H7 (cell line): ENCODE measurements around the gene CLEC4D. TPM values are rescaled to one million over a fixed set of nuclear protein-coding genes. Genes with fewer than 3 reads are reported as not detected.
"Not testable (repeated sequence)": the region's sequence is repeated elsewhere in the genome, so short reads cannot be mapped to it uniquely, and the experiment has no call there.

Source experiments
- DNase-seq: peaks from one replicate; pipeline ENCODE4 v3.0.0; 2012
- H3K27me3 ChIP-seq: 2 replicates; pipeline ENCODE4 v1.6.0; 2011; ENCODE audit warnings: mild to moderate bottlenecking, low read length; ENCODE audit not compliant: control insufficient read depth, insufficient read depth
- H3K36me3 ChIP-seq: replicated peaks from 2 replicates; pipeline ENCODE4 v1.5.1; 2011; ENCODE audit warnings: low read length; ENCODE audit not compliant: control insufficient read depth, insufficient read depth
- H3K4me3 ChIP-seq: 2 replicates; pipeline ENCODE4 v1.5.1; 2011; ENCODE audit warnings: low read depth, mild to moderate bottlenecking, control low read depth, low read length, moderate library complexity; ENCODE audit not compliant: insufficient read depth
- total RNA-seq: library from RNA; depleted of rRNA; stranded (reverse); fragments of >200 nt; shearing (Covaris generic); gene quantifications from 2 replicates; pipeline ENCODE4 v1.2.3, GENCODE V29; 2014; rRNA removed

The CLEC4D gene
- total RNA-seq, result 0.07 TPM in 1 of 2 replicates, not detected in the other

DNA sequence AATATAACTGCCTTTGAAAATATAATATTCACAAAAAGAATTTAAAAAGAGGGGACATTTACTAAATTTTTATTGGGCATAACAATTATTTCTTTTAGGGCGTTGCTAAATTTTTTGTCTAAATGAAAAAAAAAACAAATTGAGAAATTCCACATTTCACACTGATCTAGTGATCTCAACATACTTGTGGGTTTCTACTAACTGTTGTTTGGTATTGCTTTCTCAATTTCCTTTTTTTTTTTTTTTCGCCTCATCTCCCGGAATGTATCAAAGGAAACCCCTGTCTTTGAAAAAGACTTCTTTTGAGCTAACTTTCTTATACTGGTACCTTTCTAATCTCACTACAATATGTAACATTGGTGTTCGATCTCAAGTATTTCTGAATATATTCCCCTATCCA, at the start of gene CLEC4D:
Gene CLEC4D (plus strand): TSS at position 248 of the 400 bp plus-strand sequence. CDS start 230 bp downstream, outside the sequence.
- H3K27me3 ChIP-seq, result no peaks in the 10 kb centered on the region
- H3K4me3 ChIP-seq, result no peak within 1 kb of the TSS
- DNase-seq, result no peak
- no peaks in the 10 kb centered on the region for H3K36me3 ChIP-seq

DNA sequence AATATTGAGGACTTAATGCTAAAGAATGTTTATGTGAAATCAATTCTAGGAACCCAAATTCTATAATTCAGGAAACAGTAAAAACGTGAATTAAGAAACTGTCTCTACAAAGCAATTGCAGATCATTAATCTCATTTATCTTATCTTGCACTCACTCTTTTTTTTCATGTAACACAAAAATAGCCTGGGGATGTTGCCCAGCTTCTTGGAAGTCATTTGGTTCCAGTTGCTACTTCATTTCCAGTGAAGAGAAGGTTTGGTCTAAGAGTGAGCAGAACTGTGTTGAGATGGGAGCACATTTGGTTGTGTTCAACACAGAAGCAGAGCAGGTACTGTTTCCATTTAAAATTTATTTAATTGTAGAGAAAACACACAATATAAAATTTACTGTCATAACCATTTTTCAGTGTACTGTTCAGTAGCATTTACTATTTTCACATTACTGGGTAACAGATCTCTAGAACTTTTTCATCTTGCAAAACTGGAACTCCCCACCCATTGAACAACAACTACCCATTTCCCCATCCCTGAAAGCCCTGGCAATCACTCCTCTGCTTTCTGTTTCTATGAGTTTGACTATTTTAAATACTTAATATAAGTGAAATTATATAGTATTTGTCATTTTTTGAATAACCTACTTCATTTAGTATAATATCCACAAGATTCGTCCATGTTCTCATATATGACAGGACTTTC, 47.9 kb upstream of the CLEC4D start:
- Histone ChIP-seq H3K36me3 (no peaks in the 10 kb centered on the region), H3K27me3 (no peaks in the 10 kb centered on the region), H3K4me3 (no peak overlapping the region)
- DNase-seq, result no peak

DNA sequence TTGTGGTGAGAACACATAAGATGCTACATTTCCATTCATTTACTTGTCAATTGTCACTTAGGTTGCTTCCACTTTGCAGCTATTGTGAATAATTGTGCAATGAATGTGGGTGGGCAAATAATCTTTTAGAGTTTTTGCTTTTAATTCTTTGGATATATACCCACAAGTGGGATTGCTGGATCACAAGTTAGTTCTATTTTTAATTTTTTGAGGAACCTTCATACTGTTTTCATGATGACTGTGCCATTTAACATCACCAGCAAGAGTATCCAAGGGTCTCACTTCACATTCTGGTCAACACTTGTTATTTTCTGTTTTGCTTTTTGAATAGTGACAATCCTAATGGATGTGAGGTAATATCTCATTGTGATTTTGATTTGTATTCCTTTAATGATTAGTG, 47.1 kb upstream of the CLEC4D start:
- H3K4me3 ChIP-seq, result no peak overlapping the region
- no peaks in the 10 kb centered on the region for H3K36me3 ChIP-seq
- no peak for DNase-seq
- no peaks in the 10 kb centered on the region for H3K27me3 ChIP-seq

DNA sequence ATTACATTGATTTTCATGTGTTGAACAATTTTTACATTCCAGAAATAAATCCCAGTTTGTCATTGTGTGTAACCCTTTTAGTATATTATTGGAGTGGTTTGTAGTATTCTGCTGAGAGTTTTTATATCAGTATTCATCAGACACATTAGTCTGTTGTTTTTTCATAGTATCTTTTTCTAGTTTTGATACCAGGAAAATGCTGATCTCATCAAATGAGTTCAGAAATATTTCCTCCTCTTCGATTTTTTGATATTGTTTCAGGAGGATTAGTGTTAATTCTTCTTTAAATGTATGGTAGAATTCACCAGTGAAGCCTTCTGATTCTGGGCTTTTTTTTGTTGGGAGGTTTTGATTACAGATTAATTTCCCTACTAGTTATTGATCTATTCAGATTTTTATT, 42.2 kb upstream of the CLEC4D start:
- Histone ChIP-seq H3K4me3 (no peak overlapping the region), H3K36me3 (no peaks in the 10 kb centered on the region), H3K27me3 (no peaks in the 10 kb centered on the region)
- DNase-seq, result no peak

DNA sequence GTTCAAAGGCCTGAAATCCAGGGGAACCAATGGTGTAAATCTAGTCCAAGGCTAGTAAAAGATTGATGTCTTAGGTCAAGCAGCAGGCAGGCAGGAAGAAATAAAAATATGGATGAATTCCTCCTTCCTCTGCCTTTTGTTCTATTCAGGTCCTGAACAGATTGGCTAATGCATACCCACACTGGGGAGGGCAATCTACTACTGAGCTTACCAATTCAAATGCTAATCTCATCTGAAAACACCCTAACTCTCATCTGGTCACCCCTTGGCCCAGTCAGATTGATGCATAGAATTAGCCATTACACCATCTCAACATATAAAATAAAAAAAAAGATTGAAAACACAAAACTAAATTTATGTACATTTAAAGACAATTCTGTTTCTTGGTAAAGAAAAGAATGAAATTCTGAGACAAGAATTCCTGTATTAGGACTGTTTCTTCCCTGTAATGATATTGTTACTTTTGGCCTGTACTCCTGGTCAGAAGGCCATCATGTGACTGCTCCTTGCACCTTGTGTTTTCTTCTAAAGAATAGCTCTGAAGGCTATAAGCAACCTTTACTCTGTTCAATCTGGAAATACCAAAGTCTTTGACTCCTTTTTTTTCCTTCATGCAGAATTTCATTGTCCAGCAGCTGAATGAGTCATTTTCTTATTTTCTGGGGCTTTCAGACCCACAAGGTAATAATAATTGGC, 37.6 kb upstream of the CLEC4D start:
- H3K4me3 ChIP-seq, result no peak overlapping the region
- no peaks in the 10 kb centered on the region for H3K27me3 ChIP-seq
- DNase-seq, result no peak
- H3K36me3 ChIP-seq, result no peaks in the 10 kb centered on the region

DNA sequence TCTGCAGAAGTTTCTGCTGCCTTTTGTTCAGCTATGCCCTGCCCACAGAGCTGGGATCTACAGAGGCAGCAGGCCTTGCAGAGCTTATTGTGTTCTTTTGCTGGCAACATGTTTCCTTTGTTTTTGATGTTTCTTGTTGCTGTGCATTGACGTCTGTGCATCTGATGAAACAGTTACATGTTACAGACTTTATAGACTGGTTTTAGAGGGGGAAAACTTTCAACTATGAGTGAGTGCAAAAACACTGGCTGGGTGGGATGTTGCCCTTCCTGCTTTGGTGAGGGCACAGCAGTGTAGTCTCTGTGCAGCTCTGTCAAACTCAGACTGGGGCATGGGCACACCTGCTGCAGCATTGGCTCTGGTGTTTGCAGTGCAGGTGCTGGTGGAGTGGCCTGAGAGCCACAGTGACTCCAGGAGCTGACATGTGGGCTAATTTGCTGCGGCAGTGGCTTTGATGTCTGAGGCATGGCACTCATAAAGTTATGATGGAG, 30.7 kb upstream of the CLEC4D start:
- no peak for DNase-seq
- no peak overlapping the region for H3K4me3 ChIP-seq
- H3K36me3 ChIP-seq, result no peaks in the 10 kb centered on the region
- H3K27me3 ChIP-seq, result no peaks in the 10 kb centered on the region

DNA sequence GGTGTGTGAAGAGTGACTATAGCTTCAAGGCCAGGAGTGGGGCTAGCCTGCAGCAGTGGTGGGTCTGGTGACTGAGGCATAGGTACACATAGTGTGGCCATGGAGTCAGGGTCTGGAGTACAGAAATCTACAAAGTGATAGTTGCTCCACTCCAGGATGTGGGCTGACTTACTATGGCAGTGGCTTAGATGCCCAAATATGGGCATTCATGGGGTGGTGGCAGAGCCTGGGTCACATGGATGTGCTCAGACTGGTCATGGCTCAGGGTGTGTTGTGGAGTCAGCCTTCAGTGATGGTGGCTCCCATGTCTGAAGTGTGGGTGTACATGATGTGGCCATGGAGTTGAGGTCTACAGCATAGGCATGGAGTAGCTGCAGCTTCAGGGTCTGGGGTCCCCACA, 30.2 kb upstream of the CLEC4D start:
- no peak for DNase-seq
- no peaks in the 10 kb centered on the region for H3K27me3 ChIP-seq
- H3K36me3 ChIP-seq, result no peaks in the 10 kb centered on the region
- no peak overlapping the region for H3K4me3 ChIP-seq

DNA sequence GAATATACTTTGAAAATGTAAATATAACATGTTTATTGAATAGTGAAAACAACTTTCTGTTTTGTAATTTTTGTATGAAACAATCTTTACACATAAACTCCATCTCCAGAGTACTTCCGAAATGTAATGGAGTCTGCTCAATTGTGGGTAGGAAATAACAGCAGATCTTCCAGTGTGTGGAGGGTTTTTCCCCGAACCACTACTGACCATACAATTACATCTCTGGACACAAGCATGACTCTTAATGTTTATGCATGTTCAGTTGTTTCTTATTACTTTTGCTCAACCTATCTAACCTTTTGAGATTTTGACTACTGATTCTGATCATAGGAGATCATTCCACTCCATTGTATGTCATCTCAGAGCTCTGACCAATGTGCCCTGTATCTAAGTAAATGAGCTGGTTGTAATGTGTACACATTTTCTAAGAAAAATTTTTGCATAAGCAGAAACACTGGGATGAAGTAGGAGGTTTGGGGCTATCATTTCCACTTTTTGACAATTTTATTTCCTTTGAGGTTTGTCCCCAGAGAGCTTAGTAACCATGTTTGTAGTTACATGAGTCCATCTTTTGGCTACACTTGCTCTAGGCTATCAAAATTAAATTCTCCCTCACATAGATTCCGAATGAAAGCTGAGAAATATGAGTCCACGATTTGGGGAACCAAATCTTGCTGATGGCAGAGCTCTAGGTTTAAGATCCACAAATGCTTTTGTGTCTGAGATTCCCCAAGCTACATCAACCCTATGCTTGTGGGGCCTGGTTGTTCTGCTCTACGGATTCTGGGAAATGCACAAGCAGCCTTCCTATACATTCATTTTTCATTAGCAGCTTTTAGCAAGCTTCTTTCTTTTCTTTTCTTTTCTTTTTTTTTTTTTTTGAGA, 21.4 kb upstream of the CLEC4D start:
- no peak for DNase-seq
- no peak overlapping the region for H3K4me3 ChIP-seq
- no peaks in the 10 kb centered on the region for H3K36me3 ChIP-seq
- H3K27me3 ChIP-seq, result no peaks in the 10 kb centered on the region

DNA sequence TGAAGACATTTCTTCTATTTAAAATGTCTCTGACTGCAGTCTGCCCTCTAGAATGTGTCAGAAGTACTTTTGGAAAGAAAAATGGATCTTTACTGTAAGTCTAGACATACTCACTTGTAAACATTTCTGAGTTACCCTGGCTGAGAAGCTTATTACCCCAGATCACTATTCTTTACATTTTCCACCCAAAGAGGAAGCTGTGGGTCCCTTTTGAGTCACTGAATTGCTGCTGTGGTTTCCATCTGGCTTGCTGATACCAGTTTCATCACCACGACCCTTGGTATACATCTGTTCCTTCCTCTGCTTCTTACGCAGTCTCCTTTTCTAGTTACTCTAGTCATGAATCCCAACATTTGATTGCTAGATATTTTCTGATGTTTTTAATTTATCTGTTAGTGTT, 20.2 kb upstream of the CLEC4D start:
- DNase-seq, result no peak
- no peaks in the 10 kb centered on the region for H3K36me3 ChIP-seq
- no peak overlapping the region for H3K4me3 ChIP-seq
- no peaks in the 10 kb centered on the region for H3K27me3 ChIP-seq

DNA sequence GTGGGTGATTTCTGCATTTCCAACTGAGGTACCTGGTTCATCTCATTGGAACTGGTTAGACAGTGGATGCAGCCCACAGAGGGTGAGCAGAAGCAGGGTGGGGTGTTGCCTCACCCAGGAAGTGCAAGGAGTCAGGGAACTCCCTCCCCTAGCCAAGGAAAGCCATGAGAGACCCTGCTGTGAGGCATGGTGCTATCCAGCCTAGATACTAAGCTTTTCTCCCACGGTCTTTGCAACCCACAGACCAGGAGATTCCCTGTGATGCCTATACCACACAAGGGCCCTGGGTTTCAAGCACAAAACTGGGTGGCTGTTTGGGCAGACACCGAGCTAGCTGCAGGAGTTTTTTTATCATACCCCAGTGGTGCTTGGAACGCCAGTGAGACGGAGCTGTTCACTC, 17.6 kb upstream of the CLEC4D start:
- not testable (repeated sequence) for DNase-seq, H3K27me3 ChIP-seq, H3K4me3 ChIP-seq, H3K36me3 ChIP-seq

DNA sequence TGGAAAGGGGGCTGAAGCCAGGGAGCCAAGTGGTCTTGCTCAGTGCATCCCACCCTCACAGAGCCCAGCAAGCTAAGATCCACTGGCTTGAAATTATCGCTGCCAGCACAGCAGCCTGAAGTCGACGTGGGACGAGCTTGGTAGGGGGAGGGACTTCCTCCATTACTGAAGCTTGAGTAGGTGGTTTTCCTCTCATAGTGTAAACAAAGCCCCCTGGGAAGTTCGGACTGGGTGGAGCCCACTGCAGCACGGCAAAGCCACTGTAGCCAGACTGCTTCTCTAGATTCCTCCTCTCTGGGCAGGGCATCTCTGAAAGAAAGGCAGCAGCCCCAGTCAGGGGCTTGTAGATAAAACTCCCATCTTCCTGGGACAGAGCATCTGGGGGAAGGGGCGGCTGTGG, 17.2 kb upstream of the CLEC4D start:
- DNase-seq, H3K36me3 ChIP-seq, H3K27me3 ChIP-seq, H3K4me3 ChIP-seq: not testable (repeated sequence)

DNA sequence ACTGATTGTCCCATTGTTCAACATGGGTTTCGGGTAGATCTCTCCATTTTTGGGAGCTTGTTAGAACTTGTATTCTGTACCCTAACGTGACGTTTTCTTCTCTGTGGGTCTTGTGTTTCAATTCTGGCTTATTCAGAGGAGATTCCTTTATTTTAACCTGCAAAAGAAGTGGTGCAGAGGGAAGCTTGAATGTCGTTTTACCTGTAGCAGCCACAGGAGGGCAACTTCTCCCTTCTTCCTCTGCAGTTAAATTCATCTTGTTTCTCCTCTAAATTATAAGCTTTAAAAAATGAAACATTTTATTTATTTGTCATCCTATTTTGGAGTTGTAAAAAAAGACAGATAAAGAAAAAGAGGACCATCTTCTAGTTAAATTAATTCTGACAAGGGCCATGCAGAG, 13.7 kb upstream of the CLEC4D start:
- no peak for DNase-seq
- Histone ChIP-seq H3K4me3 (no peak overlapping the region), H3K36me3 (no peaks in the 10 kb centered on the region), H3K27me3 (no peaks in the 10 kb centered on the region)

DNA sequence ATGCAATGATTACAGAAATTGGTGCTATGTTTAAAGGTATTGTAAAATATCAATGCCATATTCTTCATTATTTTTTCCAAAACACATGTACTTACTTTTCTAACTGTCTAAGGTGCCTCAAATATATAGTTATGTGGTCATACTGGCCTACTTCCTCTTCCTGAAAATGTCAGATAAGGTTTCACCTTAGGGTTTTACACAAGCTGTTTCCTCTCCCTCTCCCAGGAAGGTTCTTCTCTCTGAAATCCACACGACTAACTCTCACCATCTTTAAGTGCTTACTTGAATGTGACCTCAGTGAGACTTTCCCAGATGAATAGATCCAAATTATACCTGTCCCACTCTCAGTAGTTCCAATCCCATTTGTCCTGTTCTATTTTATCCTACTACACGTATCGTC, 11.6 kb upstream of the CLEC4D start:
- H3K27me3 ChIP-seq, result no peaks in the 10 kb centered on the region
- H3K36me3 ChIP-seq, result no peaks in the 10 kb centered on the region
- DNase-seq, result no peak
- H3K4me3 ChIP-seq, result no peak overlapping the region

DNA sequence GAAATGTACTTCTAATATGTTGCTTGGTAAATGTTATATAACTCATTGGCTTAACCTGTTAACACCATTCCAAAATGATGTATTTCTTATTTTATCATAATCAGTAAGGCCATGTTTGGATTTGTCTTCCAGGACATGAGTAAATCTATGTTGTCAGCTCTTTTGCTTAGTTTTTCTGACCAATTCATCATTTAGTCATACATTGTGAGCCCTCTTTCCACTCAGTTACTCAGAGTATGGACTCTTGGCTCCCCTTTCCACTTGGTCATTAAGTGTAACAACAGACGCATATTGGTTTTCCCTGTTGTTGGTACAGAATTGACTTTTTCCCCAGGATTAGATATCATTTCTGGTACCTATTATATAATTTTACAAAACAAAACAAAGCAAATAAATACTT, 9.0 kb upstream of the CLEC4D start:
- no peaks in the 10 kb centered on the region for H3K27me3 ChIP-seq
- H3K36me3 ChIP-seq, result no peaks in the 10 kb centered on the region
- no peak for DNase-seq
- no peak overlapping the region for H3K4me3 ChIP-seq

DNA sequence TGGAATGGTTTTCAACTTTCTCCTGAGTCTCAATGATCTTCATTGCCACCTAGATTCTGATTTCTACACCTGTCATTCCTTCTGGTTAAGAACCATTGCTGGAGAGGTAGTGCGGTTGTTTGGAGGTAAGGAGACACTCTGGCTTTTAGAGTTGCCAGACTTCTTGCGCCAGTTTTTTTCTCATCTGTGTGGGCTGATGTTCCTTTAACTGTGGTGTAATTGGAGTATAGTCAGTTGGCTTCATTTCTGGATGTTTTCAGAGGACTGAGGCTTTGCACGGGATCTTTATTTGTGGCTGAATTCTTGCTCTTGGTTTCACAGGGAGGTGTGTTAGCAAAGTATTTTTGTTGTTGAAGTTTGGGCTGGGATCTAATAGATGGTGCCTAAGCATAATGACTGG, 5.7 kb upstream of the CLEC4D start:
- Histone ChIP-seq H3K27me3 (no peaks in the 10 kb centered on the region), H3K4me3 (no peak overlapping the region), H3K36me3 (no peaks in the 10 kb centered on the region)
- DNase-seq, result no peak
